PFSK-1 (cell line): ENCODE measurements around the gene TNIP1.

Experiments used
- FOXP2 ChIP-seq: optimal IDR thresholded peaks from 2 replicates; pipeline ENCODE3; 2011; ENCODE audit warnings: borderline replicate concordance, control low read depth, inconsistent platforms; ENCODE audit not compliant: insufficient read depth; ENCODE audit errors: extremely low read length, extremely low read depth
- POLR2AphosphoS5 ChIP-seq: IDR thresholded peaks from 2 replicates; pipeline ENCODE4 v1.6.1; 2012; ENCODE audit warnings: low read depth, mild to moderate bottlenecking, control low read depth, low read length, moderate library complexity
- REST ChIP-seq, 2 experiments: IDR thresholded peaks; 2 replicates each; pipeline versions ENCODE4 v1.6.1 to v1.8.0; 2011 to 2012; ENCODE audit warnings: low read depth in 2 of 2, low read length in 2 of 2, control low read depth in 1 of 2, inconsistent platforms in 1 of 2, mild to moderate bottlenecking in 1 of 2, moderate library complexity in 1 of 2; ENCODE audit not compliant: insufficient read depth in 1 of 2
- SIN3A ChIP-seq: IDR thresholded peaks from 2 replicates; pipeline ENCODE4 v1.6.1; 2012; ENCODE audit warnings: mild to moderate bottlenecking, low read length, moderate library complexity, borderline replicate concordance; ENCODE audit not compliant: insufficient read depth
- TAF1 ChIP-seq: IDR thresholded peaks from 2 replicates; pipeline ENCODE4 v1.6.1; 2012; ENCODE audit warnings: low read length, control low read depth, borderline replicate concordance; ENCODE audit not compliant: insufficient read depth

The TNIP1 gene

DNA sequence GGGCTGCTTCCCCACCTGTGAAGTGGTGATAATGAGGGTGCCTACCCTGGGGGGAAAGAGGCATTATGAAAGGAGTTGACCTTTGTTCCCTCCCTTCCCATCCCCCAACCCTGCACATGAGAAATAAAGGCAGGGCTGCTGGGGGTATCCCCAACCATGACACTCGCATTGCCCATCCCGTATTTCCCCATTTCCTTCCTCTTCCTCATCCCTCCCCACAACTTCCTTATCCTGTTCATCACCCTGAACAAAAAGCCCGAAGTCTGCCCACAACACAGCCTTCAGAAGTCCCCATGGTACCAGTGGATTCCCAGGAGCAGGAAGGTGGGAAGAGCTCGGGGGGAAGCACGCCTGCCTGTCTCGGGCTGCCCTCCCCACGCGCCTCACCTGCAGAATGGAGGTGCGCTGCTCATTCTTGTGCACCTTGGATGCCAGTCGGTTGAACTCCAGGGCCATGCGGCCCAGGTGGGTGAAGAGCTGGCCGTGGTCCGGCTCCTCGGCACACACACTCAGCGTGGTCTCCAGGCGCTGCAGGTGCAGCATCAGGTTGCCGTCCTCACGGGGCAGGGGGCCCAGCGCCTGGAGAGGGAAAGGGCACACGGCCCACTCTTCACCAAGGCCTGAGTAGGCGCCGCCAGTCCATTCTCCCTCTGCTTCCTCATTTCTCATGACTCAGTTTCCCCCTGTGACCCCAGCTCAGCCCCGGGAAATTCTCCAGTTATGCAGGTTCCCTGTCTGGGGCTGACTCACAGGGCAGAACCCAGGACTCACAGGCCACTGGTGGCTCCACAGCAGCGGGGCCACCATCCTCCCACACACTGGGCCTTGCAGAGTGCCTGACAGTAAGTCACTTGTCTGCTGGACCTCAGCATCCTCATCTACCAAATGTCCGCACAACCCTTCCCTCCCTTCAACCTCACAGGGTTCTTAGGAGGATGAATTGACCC is 24.2 kb downstream of the TNIP1 start:
- TF ChIP-seq SIN3A (no peak), POLR2AphosphoS5 (no peak), FOXP2 (no peak), REST (IDR thresholded peaks at IDR 0.05; ENCODE audit: insufficient read depth in 1 of 2, low read depth in 2 of 2, low read length in 2 of 2) (no peak), TAF1 (no peak)

- TF ChIP-seq TAF1: no peak
- TF ChIP-seq SIN3A: no peak
- TF ChIP-seq REST (IDR thresholded peaks at IDR 0.05; ENCODE audit: insufficient read depth in 1 of 2, low read depth in 2 of 2, low read length in 2 of 2): no peak
- TF ChIP-seq POLR2AphosphoS5: no peak
- no peak for TF ChIP-seq FOXP2
These were observed 25.5 kb downstream of the TNIP1 start for GRCh38 chr5:151055336-151055735.

- TF ChIP-seq REST (IDR thresholded peaks at IDR 0.05; ENCODE audit: insufficient read depth in 1 of 2, low read depth in 2 of 2, low read length in 2 of 2) (no peak), SIN3A (no peak), FOXP2 (no peak), TAF1 (no peak), POLR2AphosphoS5 (no peak)
These were observed 26.1 kb downstream of the TNIP1 start for GRCh38 chr5:151054709-151055108.

DNA sequence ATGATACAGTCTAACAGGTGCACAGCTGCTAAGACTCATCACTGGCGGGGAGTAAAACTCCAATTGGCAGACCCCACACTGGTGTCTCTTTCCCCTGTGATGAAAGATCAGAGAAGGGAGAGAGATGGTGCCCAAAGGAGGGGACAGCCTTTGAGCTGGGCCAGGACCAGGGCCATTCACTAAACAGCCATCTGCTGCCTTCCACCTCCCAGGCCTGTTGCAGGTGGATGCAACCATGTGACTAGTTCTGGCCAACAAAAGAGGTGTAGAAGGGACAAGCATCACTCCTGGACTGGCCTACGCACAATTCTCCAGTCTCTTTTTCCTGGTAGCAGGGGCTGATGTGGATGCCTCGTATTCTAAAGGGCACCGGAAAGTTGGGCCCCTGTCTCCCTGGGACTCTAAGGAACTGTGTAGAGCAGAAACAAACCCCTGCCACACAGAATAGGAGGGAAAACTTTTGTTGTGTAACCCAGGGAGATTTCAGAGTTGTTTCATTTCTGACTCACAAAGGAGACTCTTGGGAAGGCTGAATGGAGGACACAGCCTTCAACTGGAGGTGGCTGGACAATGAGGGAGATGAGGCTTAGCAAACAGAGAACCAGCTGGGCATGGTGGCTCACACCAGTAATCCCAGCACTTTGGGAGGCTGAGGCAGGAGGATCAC is 26.9 kb downstream of the TNIP1 start:
- no peak for TF ChIP-seq SIN3A
- TF ChIP-seq POLR2AphosphoS5: no peak
- no peak for TF ChIP-seq TAF1
- no peak for TF ChIP-seq REST (IDR thresholded peaks at IDR 0.05; ENCODE audit: insufficient read depth in 1 of 2, low read depth in 2 of 2, low read length in 2 of 2)
- no peak for TF ChIP-seq FOXP2
